NCI-H510A treated with DMSO at 0.1 percent for 48 hours (cell line): Measurements from ENCODE around the gene CDK14.

Experiments
- DNase-seq: peaks from one replicate; lab custom pipeline; 2025; lab: John Stamatoyannopoulos, UW

The CDK14 gene

GRCh38 chr7:91005841-91006240, 409.7 kb downstream of the CDK14 start:
- no peak for DNase-seq

GRCh38 chr7:91007371-91007770, 411.2 kb downstream of the CDK14 start:
- no peak for DNase-seq

- DNase-seq = no peak
Measured at GRCh38 chr7:91013078-91013477, 417.0 kb downstream of the CDK14 start.

- no peak for DNase-seq
Measured at GRCh38 chr7:91019686-91020385, 423.7 kb downstream of the CDK14 start.

GRCh38 chr7:91020636-91021385, 424.7 kb downstream of the CDK14 start:
- no peak for DNase-seq

- DNase-seq = no peak
Measured at GRCh38 chr7:91021956-91022355, 425.8 kb downstream of the CDK14 start.

DNA sequence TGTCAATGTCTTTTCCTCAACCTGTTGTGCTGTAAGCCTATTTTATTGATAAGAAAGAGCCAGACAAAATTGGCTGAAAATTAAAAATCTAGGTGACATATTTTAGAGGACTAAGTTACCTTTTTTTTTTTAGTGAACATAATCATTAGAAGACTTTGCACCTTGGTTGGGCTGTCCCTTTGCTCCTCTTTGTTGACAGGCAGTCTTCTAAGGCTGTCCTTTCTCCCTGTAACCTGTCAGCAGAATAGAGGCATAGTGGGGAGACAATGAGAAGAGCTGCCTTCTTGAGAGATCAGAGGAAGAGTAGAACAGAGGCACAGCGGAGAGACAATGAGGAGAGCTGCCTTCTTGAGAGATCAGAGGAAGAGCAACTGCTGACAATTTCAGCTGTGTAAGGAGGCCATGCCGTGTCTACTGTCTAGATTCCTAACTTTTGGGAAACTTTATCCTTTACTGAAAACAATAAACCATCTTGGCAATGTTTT, 429.8 kb downstream of the CDK14 start:
- no peak for DNase-seq

- no peak for DNase-seq
Measured at GRCh38 chr7:91029688-91030087, 433.6 kb downstream of the CDK14 start.

DNA sequence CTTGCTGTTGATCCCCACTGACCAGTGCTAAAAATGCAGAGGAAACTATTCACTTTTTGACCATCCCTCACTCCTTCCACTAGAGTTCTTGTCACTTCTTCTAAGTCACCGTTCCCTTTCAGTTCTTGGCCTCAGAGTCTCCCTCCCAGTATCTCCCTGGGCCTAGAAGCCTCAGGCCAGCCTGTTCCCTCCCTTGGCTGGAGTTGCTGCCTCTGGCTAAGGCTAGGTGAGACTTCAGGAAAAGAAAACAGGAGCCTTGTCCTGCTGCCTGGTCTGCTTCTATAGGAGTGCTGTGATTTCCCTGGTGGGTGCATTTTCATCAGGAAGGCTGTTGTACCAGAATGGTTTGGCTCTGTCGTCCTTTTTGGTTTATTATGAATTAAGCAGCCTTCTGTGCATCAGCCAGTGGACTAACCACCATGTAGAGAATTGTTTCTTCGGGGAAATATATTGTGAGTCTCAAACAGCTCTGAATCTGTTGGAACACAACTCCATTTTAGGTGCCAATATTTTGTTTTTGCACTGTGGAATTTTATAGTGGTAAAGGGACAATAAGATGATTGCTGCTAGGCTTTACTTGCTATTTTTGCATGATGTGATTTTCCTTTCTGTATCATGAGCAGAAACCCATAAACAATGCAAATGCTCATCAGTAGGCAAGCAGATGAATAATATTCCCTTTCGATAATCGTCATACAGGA, 434.7 kb downstream of the CDK14 start:
- no peak for DNase-seq

DNA sequence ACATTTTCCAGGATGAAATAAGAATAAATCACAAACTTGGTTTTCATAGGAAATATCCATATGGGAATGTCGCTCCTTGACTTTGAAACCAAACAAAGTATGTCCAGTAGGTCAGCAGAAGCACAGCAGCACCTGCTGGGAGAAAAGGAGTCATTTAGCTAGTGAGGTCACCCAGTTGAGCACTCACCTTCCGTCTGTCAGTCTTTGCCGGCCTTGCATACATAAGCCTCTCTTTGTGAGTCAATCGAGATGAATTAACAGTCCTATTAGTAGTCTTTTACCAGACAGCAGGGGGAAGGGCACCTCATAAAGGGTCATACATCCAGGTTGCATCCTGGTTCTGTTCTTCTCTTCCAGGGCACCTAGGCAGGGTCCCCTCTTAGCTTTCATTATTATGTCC, 435.6 kb downstream of the CDK14 start:
- DNase-seq = peak; percentile 7

DNA sequence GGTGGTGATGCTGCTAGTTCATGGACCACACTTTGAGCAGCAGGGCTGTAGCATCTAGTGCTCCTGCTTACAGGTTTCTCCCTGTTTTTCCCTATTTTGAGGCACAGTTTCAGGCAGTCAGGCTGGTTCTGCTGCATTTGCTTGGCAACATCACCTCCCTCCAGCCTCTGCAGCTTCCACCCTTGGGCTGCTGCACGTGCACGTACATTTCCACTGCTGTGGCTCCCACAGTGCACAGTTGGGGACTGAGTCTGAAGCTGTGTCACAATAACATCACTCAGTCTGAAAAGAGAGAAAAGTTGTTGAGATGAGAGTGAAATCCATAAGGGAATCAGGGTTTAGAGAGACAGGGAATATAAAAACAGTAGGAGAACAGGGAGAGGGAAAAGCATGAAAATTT, 437.5 kb downstream of the CDK14 start:
- no peak for DNase-seq

DNA sequence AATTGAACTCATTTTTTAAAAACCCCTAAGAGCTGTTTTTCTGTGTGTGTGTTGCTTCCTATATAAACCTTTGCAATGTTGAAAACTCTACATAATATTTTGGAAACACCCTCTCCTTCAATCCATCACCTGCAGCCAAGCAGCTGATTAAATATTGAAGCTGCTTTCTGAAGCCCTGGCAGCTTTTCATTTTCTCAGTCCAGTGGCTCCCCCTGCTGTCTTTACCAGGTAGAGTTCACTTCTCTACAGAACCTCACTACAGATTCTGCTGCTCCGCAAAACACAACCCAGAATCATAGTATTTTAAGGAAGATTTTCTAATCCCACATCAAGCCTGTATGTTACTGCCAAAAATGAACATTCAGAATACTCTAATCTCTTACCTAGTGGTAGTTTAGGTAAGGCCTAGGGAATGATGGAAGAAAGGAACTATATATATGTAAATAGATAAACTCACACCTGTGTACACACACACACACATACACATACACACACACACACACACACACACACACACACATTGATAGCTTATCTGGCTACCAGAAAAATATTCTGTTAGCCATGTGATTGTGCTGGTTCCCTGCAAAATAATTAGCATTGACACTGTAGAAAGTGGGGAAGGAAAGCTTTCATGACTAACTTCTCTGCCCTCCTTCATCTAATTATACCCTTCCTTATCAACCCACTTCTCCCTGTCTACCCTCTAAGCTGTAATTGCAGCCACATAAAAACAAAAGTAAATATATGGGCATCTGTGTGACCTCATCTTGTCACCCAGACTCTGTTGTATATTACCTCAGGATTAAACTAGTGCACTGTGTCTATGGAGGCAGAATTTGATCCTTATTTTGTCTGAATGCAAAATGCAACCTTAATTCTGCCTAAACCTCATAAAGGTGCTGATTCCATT, 438.6 kb downstream of the CDK14 start:
- DNase-seq = peak; percentile 54

GRCh38 chr7:91039033-91039432, 442.9 kb downstream of the CDK14 start:
- DNase-seq = no peak

DNA sequence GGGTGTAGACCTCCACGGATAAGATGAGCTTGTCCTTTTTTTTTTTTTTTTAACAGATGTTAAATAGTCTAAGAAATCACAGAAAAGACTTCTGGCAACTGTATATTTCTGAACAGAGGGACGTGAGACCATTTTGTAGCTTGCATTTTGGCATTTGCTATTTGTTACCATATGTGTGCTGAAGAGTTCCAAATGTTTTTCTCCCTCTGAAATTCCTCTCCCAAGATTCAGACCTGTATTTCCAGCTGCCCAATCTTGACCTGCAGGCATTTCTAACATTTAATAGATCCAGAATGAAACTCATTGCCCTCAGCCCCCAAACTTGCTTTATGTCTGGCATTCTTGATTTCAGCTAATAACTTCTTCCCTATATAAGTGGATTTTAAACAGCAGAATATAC, 445.0 kb downstream of the CDK14 start:
- no peak for DNase-seq

- no peak for DNase-seq
Measured at GRCh38 chr7:91041901-91042484, 445.9 kb downstream of the CDK14 start.

DNA sequence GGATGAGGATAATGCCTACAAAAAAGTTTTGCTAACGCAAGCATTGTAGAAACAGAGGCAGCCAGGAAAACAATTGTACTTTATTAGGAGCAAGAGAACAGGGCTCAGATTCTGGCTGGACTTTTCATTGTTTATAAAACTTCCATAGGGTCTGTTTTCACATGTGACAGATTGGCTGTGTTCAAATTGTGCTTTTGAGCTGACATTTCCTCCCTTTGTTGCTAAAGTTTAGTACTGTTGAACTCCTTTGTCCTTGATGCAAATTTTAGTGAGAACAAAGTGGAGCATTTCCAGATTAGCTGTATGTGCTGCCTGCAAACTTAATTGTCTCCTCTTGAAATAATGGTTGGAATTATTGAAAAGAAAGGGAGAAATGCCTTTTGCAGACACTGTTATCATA, 447.1 kb downstream of the CDK14 start:
- DNase-seq = no peak

GRCh38 chr7:91043924-91044645, 448.0 kb downstream of the CDK14 start:
- DNase-seq = no peak

DNA sequence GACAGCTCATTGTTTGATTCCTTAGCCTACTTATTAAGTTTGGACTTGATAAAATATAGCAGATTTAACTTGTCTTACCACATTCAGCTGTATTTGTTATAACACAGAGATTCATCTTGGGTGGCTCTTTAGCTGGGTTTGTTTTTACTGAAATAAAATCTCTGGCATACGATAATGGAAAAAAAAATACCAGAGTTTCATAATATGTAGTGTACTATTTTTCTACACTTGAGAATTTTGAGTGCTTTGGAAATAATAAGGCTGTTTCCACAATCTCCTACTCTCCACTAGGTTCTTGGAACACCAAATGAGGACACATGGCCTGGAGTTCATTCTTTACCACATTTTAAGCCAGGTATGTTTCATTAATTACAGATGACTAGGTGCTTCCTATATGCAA, 449.5 kb downstream of the CDK14 start:
- DNase-seq = no peak

GRCh38 chr7:91046322-91047089, 450.4 kb downstream of the CDK14 start:
- DNase-seq = no peak

DNA sequence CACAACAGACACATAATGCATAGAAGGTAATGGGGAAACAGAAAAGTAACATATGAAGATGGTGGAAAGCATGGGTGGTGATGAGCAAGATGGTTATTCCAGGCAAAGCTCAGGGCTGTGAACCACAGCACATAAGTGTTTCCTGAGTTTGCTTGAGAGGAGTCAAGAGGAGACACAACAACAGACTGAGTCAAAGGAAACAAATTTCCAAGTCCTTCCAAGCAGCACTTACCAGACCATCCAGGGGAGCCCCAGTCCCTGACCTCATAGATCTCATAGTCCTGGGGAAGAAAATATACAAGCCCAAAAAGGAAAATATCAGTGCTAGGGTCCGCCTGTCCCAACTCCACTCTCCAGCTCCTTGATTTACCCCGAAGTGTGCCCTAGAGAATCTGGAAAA, 451.5 kb downstream of the CDK14 start:
- no peak for DNase-seq
